ENCODE results near the gene MSH6.

MSH6 gene

DNA sequence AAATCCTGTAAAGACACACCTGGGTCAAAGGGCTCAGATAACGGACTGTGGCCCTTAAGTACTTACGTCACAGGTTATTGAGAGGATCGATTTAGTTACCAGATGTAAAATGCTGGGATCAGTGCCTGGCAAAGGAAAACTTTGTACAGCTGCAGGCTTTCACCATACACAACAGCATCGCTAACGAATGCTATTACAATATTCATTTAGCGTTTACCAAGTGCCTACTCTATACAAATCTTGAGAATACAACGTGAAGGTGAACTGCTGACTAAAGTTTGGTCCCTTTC is 619 bp upstream of the MSH6 start:
- DNase-seq = no peak

DNA sequence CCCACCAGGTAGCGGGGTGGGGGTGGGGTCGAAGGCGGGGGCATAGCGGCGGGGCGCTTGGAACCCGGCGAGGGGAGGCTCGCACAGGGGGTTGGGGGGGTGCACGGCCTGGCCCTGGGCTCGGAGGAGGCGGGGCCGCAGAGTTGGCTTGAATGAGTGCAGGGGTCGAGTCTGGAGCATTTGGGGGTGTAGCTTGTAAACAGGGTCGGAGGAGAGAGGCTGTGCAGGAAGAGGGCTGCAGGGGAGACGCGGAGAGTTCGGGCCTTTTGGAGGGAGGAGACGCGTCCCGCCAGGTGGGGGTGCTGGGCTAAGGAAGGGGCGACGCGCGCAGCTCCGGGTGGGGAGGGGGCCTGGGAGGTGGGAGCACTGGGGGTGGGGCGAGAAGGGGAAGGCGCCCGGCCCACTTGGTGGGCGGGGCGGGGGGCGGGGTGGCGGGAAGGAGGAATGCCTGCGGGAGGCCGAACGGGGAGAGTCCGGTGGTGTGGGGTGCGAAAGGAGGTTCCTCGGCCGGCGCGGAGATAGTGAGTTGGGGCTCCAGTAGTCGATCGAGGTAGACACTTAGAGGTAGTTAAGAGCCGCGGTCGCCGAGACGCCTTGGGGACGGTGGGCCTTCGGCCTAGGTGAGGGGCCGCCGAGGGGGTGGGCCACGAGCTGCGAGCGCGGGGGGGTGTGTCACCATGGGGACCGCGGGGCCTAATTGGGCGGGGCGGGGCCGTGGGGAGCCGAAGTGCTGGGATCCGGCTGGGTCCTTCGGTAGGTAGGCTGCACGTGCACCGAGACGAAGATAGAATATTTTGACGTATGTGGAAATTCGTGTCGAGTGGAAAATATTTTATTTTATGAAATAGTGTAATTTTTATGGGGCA is 774 bp downstream of the MSH6 start:
- peak; percentile 54 for DNase-seq

GRCh38 chr2:47784352-47784851 is 1.5 kb downstream of the MSH6 start:
- peak; percentile 11 for DNase-seq

- DNase-seq = no peak
Measured at GRCh38 chr2:47785986-47786385, 3.0 kb downstream of the MSH6 start.

- DNase-seq = no peak
Measured at GRCh38 chr2:47796090-47796697, 13.2 kb downstream of the MSH6 start.

DNA sequence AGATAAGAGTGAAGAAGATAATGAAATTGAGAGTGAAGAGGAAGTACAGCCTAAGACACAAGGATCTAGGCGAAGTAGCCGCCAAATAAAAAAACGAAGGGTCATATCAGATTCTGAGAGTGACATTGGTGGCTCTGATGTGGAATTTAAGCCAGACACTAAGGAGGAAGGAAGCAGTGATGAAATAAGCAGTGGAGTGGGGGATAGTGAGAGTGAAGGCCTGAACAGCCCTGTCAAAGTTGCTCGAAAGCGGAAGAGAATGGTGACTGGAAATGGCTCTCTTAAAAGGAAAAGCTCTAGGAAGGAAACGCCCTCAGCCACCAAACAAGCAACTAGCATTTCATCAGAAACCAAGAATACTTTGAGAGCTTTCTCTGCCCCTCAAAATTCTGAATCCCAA is 15.7 kb downstream of the MSH6 start:
- no peak for DNase-seq

- DNase-seq = no peak
Measured at GRCh38 chr2:47799031-47799609, 16.2 kb downstream of the MSH6 start.

DNA sequence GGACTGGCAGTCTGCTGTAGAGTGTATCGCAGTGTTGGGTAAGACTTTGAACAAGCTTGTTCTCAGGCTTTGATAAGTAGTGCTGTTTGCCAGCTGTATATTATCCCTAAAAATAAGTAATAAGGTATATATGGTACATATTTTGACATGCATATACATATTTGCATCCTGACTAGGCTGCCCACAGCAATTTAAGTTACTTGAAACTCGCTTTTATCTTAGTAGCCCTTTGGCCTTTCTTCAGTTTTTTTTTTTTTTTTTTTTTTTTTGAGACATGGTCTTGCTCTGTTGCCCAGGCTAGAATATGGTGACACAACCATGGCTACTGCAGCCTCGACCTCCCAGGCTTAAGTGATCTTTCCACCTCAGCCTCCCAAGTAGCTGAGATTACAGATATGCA is 18.2 kb downstream of the MSH6 start:
- DNase-seq = no peak

GRCh38 chr2:47803363-47803762 is 20.4 kb downstream of the MSH6 start:
- no peak for DNase-seq

DNA sequence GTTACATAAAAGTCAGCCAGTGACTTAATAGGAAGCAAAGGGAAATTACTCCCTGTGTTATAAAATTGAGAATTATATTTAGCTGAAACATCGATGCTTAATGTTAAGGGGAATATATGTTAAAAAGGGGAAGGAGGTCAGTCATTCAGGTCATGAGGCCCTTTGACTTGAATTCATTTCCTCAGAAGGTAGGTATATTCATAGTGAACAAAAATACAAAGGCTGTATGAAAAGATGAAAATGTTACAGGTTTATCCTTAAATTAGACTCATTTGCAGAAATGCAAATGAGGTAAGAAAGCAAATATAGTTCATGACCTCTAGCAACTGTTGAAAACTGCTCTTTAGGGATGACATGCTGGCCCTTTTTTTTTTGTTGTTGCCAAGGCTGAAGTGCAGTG is 20.8 kb downstream of the MSH6 start:
- no peak for DNase-seq

GRCh38 chr2:47805850-47806249 is 22.9 kb downstream of the MSH6 start:
- no peak for DNase-seq

- no peak for DNase-seq
Measured at GRCh38 chr2:47808614-47809013, 25.7 kb downstream of the MSH6 start.

DNA sequence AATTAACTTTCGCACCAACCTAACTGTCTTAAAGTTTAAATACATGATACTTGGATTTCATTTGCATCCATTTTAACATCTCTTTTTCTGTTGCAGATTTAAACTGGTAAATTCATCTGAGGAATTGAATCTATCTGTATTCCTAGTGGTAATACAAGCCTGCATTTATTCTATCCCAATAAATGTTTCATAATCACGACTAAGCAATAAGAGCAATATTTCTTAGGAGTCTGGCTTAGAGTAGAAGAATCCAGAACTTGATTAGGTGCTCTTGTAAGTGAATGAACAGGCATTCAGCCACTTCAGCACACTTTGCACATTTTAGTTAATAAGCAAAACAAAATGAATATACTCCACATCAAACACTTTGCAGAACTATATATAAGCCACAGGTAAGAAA is 27.0 kb downstream of the MSH6 start:
- no peak for DNase-seq

GRCh38 chr2:47810850-47811249 is 27.9 kb downstream of the MSH6 start:
- no peak for DNase-seq

DNA sequence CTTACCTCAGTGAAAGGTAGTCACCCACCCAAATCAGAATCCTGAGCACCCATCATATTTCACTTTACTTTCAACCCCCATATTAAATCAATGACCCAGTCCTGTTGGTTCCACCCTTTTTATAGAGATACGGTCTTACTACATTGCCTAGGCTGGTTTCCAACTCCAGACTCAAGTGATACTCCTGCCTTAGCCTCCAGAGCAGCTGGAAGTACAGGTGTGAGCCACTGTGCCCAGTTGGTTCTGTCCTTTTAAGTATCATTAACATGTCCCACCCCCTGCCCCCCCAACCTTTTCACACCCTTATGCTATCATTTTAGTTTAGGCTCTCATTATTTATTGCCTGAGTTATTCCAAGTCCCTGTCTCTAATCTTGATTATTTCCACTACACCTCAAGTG is 28.7 kb downstream of the MSH6 start:
- no peak for DNase-seq

- no peak for DNase-seq
Measured at GRCh38 chr2:47815764-47816163, 32.8 kb downstream of the MSH6 start.

DNA sequence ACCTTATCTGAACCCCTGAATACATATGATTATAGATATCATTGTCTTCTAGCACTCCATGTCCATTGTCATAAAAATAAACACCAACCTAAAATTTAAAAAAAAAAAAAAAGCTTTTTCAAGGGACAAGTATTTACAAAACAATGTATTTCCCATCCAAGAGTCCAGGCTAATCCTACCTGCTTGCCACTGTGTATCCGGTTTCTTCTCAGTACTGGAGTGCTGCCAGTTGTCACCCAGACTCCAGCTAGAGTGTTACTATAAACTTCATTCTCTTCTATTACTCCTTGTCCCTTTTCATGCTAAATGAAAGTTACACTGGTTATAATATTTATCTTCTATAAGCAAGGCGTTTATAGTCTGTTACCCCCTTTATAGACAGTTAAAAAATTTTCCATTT is 35.8 kb downstream of the MSH6 start:
- no peak for DNase-seq

DNA sequence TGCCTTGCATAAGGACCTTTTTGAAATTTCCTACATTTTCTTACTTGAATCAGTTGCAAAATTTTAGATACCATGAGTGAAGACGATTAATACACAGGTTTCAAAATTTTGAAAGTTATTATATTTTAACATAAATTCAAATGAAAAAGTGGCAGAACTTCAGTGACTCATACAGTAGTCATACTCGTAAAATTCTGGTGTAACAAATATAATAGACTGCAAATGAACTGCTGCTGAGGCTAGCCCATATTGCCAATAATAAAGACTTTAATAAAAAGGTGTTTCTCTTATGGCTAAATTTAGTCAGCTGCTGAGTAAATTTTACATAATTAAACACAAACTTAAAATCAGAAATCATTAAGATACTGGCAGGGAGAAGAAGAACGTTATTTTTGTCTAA is 36.9 kb downstream of the MSH6 start:
- no peak for DNase-seq

DNA sequence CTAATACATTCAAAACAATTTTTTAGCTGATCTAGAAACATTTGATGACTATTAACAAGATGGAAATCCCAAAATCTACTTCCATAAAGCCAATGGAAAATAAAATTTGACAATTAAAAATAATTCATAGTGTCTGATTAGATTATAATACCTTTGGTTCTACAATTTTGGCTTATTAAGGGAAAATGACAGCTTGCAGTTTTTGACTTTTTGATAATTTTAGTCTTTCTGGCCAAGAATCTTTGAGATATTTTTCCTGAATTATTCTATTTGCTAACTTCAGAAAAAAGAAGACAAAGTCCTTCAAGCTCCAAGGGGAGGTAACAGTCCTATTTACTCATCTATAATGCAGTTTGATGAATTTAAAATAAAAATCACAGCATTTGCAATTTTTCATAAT is 39.6 kb downstream of the MSH6 start:
- DNase-seq = no peak

DNA sequence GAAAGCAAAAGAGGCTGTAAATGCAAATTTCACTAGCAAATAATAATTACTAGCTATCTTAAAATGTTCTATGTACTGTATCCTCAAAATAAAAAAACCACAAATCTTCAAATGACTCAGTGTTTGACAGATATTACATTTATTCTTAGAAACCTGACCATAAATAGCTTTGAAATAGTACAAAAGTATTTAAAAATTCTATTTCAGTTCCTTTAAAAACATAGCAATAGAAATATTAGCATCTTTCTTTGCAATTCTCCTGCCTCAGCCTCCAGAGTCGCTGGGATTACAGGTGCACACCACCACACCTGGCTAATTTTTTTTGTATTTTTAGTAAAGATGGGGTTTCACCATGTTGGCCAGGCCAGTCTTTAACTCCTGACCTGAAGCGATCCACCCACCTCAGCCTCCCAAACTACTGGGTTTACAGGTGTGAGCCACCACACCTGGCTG is 50.6 kb downstream of the MSH6 start:
- no peak for DNase-seq

DNA sequence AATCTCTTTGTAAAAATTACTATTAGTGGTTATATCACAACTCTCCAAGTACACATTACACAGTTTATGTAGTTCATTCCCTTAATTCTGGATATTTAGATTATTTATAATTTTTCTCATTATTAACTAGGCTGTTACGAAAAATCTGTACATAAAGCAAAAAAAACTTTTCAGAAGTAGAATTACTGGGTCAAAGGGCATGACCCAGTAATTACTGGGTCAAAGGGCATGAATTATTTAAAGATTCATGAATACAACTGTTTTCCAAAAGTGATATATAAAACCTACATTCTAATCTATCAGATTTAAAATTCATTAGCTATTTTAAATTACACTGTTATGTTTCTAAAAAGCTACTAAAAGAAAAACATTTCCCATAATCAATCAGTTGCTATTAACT is 55.3 kb downstream of the MSH6 start:
- no peak for DNase-seq

- no peak for DNase-seq
Measured at GRCh38 chr2:47838686-47839085, 55.7 kb downstream of the MSH6 start.

GRCh38 chr2:47842846-47843245 is 59.9 kb downstream of the MSH6 start:
- no peak for DNase-seq

DNA sequence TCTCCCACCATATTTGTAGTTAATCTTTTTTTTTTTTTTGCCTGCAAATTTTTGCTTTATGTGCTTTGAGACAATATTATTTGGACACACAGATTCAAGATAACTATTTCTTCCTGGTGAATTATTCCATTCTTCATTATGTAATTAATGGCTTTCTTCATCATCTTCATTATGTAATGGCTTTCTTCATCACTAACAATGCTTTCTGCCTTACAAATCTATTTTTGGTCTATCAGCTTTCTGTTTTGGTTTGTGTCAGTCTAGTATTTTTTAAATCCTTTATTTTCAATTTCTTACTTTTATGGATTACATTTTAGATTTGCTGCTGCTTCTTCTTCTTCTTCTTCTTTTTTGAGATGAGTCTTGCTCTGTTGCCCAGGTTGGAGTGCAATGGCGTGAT is 60.5 kb downstream of the MSH6 start:
- DNase-seq = no peak
